Measurements from ENCODE around the gene SUSD2.

The SUSD2 gene

DNA sequence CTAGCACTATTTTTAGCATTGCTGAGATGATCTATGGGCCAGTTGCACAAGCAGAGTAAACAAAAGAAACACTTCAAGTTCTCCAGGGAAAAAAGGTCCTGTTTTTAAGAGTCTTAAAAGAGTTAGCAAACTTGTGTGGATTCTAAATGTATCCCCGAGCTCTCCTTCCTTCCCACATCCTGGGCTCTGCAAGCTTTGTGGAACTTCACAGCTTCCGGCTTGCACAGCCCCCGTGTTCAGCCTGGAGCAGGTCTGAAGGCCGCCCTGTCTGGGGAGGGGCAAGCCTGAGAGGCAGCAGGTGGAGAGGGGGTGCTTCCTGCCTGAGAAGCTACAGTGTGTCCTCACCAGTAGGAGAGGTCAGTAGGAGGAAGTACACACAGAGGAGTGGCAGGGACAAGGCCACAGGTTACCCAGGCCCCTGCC is 35.1 kb upstream of the SUSD2 start:
- DNase-seq (ENCODE audit: low read depth): peak; percentile 89
- peak overlapping the region; percentile 26 for H3K4me3 ChIP-seq (ENCODE audit: low read length)
- TF ChIP-seq, protein P1, sequence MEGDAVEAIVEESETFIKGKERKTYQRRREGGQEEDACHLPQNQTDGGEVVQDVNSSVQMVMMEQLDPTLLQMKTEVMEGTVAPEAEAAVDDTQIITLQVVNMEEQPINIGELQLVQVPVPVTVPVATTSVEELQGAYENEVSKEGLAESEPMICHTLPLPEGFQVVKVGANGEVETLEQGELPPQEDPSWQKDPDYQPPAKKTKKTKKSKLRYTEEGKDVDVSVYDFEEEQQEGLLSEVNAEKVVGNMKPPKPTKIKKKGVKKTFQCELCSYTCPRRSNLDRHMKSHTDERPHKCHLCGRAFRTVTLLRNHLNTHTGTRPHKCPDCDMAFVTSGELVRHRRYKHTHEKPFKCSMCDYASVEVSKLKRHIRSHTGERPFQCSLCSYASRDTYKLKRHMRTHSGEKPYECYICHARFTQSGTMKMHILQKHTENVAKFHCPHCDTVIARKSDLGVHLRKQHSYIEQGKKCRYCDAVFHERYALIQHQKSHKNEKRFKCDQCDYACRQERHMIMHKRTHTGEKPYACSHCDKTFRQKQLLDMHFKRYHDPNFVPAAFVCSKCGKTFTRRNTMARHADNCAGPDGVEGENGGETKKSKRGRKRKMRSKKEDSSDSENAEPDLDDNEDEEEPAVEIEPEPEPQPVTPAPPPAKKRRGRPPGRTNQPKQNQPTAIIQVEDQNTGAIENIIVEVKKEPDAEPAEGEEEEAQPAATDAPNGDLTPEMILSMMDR (conservative IDR thresholded peaks at IDR 0.05; ENCODE audit: low read length): no peak

DNA sequence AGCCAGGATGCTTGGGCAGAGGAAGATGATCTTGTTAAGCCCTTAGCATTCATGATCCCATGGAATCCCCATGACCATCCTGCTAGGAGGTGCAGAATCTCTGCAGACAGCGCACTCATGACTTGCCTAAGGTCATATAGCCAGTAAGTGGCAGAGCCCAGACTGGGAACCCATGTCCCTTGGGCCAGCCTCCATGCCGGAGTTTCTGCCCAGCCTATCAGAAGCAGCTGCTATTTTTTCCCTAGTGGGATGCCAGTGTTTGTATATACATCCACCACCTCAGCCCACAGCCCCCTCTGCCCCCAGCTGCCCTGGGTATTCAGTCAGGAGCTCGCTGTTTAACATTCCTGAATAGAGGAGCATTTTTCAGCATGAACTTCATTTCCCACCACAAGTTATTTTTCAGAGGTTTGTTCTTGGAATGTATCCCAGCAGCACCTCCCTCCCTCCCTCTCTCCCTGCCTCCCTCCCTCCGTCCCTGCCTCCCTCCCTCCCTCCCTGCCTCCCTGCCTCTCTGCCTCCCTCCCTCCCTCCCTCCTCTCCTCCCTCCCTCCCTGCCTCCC is 34.4 kb upstream of the SUSD2 start:
- TF ChIP-seq, protein P1 (conservative IDR thresholded peaks at IDR 0.05; ENCODE audit: low read length): no peak
- DNase-seq (ENCODE audit: low read depth): peak; percentile 88
- no peak overlapping the region; the same call in 1 of the 2 replicates for H3K4me3 ChIP-seq (ENCODE audit: low read length)

DNA sequence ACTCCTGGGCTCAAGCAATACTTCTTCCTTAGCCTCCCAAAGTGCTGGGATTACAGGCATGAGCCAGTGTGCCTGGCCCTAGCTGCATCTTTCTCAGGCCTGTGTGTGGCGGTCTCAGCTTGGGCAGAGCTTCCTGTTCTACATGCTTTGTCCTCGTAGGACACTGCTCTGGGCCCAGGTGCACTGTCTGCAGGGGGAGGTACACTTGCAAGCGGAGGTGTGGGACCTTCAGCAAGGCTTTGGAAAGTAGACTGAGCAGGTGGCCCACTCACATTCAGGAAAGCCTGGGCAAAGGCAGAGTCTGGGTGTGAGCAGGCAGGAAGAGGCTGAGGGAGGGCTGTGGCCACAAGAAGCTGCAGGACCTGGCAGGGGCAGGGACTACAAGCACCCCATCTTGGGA is 33.6 kb upstream of the SUSD2 start:
- no peak overlapping the region for H3K4me3 ChIP-seq (ENCODE audit: low read length)
- DNase-seq (ENCODE audit: low read depth): no peak

DNA sequence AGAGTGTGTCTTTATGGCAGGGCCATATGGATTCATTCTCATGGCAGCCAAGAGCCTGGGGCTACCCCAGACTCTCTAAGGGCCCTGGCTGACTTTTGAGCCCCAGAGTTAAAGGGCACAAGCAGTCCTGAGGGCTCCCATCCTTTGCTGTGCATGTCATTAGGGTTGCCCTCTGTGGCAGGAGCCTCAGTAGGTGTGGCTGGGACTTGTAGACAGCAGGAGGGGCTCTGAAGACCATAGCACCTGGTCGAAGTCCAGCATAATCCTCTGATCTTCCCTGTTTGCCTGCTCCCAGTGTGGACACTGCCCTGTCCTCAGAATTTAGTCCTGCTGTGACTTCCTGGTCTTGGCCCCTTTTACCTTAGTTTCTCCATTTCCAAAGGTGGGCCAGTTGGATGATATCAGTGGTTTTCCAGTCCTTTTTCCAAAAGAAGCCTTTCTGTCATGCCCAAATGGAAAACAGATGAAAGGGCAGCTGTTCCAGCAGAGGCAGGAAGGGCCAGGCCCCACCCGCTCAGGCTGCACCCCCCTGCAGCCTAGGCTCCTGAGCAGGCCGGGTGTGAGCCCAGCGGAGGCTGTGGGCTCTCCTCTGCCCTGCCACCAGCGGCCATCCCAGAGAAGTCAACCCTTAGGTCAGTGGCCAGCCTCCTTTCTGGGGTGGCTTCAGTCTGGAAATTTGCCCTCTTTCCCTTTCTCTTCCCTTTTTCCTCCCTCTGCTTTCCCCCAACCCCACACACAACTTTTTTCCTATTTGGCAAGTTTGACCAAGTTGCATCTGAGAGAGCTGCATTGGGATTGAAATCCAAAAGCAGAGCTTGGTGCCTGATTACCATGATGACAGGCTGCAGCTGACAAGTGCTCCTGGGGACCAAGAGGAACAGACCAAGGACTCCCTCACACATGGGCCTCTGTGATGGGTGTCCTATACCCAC is 32.8 kb upstream of the SUSD2 start:
- peak; percentile 30 for DNase-seq (ENCODE audit: low read depth)
- TF ChIP-seq, protein P1 (conservative IDR thresholded peaks at IDR 0.05; ENCODE audit: low read length): no peak
- no peak overlapping the region for H3K4me3 ChIP-seq (ENCODE audit: low read length)

More for the DNA sequence above, 33.6 kb upstream of the SUSD2 start:
- TF ChIP-seq, protein P1 (conservative IDR thresholded peaks at IDR 0.05; ENCODE audit: low read length): no peak

DNA sequence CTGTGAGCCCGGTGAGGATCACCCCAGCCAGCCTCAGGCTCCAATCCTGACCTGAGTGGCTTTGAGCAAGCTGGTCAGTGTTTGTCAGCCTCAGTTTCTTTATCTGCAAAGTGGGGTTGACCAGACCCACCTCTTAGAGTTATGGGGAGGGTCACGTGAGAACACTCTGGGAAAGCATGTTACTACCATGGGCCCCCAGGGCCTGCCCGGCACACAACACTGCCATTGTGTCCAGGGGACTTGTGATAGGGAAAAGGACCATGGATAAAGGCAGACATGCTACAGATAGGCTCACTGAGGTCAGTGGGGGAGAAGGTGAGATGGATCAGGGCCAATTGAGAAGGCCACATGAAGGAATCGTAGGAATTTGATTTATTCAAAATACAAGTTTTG is 32.1 kb upstream of the SUSD2 start:
- no peak overlapping the region for H3K4me3 ChIP-seq (ENCODE audit: low read length)
- DNase-seq (ENCODE audit: low read depth): no peak
- TF ChIP-seq, protein P1 (conservative IDR thresholded peaks at IDR 0.05; ENCODE audit: low read length): no peak

DNA sequence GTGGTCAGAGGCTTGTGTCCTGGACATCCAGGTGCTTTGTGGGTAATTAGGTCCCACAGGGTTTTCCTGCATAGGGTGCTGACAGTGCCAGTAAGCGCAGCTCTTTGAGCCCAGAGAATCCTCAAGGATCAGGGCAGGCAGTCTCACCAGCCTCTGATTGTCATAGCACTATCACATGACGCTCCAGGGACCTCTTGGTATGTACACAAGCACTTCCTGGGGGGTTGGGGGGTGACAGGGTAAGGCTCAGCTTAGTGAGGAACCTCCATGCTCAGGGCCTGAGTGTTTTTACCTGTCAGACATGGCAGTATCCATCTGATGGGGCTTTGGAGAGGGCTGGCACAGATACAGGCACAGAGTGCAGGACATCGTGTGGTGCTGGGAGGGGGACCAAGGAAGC is 27.9 kb upstream of the SUSD2 start:
- H3K4me3 ChIP-seq (ENCODE audit: low read length): no peak overlapping the region
- DNase-seq (ENCODE audit: low read depth): peak; percentile 50
- TF ChIP-seq, protein P1 (conservative IDR thresholded peaks at IDR 0.05; ENCODE audit: low read length): no peak

DNA sequence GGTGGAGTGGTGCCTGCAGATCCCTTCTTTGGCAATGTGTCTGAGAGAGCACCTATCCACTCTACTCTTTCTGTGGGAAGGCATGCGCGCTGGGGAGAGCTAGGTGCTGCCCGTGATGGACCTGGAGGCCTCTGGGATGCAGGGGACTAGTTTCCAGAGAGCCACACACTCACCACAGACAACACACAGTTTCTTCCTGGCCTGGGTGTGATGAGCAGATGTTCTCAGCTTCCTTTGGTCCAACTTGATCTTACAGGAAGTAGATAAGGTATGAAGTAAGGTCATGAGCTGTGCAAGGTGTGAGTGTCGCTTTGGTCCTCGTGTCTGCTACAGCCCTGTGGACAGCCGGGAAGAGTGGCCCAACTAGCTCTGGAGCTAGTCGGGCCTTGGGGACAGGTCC is 27.3 kb upstream of the SUSD2 start:
- TF ChIP-seq, protein P1 (conservative IDR thresholded peaks at IDR 0.05; ENCODE audit: low read length): no peak
- DNase-seq (ENCODE audit: low read depth): no peak
- no peak overlapping the region for H3K4me3 ChIP-seq (ENCODE audit: low read length)

All from AG10803 (cell line).